HCT116 (cell line): ENCODE results near the gene PACSIN2. TPM values are rescaled to one million over a fixed set of nuclear protein-coding genes. Genes with fewer than 3 reads are reported as not detected.

Experiments used
- ATAC-seq: fragments of 200-7000 bp; cut with Tn5 transposase; 2 replicates; pipeline ENCODE4 v1.9.1; 2020; ENCODE audit warnings: mild to moderate bottlenecking, moderate library complexity
- BruUV-seq: library from RNA; stranded (reverse); fragments of 400-500 nt; replicated peaks from 2 replicates; lab custom pipeline; 2021; lab: Mats Ljungman, UMichigan
- CTCF ChIA-PET: fragments of 300-600 bp; sonication (Branson Sonifier 250); formaldehyde crosslinking; loops from one replicate; lab custom pipeline; 2021; ENCODE audit warnings: antibody characterized with exemption; lab: Charles Lee
- POLR2A ChIA-PET: fragments of 300-600, 350-600 bp; sonication (Branson Sonifier 250); formaldehyde crosslinking; loops from one replicate; lab custom pipeline; 2021; ENCODE audit warnings: antibody characterized with exemption; lab: Charles Lee
- RAD21 ChIA-PET, 2 experiments: fragments of 300-600 bp; sonication (Branson Sonifier 250); formaldehyde crosslinking; loops; one replicate each; lab custom pipeline; 2023; ENCODE audit warnings: low total read pairs in 2 of 2; ENCODE audit not compliant: uncharacterized antibody in 2 of 2, unreplicated experiment in 2 of 2, low non-redundant PET in 1 of 2; lab: Charles Lee
- DNase-seq: peaks from one replicate; pipeline ENCODE4 v3.0.0-alpha.2; 2010; ENCODE audit warnings: low read depth, low spot score
- H2AFZ ChIP-seq: fragments of 200-600 bp; shearing (Covaris generic), sonication (generic); 2 replicates; pipeline ENCODE4 v1.6.1; 2017; ENCODE audit warnings: low read depth, mixed run types, mixed read lengths, antibody characterized with exemption, low read length; ENCODE audit not compliant: poor library complexity, severe bottlenecking
- H3K27ac ChIP-seq: 2 replicates; pipeline ENCODE4 v1.5.1; 2012; ENCODE audit warnings: low read depth, low read length
- H3K27me3 ChIP-seq: fragments of 200-600 bp; sonication (generic); 2 replicates; pipeline ENCODE4 v1.6.1; 2016; ENCODE audit warnings: mixed run types, low read length, mixed read lengths; ENCODE audit not compliant: insufficient read depth
- H3K36me3 ChIP-seq, 2 experiments: fragments of 200-500 bp in 1 of 2; fragments of 200-600 bp in 1 of 2; sonication (Bioruptor generic) in 1 of 2; sonication (generic) in 1 of 2; 2 replicates each; pipeline versions ENCODE4 v1.5.1 to v1.6.1; 2014 to 2016; ENCODE audit warnings: low read length in 2 of 2, inconsistent platforms in 1 of 2, mixed read lengths in 1 of 2, mixed run types in 1 of 2; ENCODE audit not compliant: insufficient read depth in 2 of 2, control insufficient read depth in 1 of 2
- H3K4me1 ChIP-seq, 2 experiments: fragments of 200-600 bp in 1 of 2; sonication (generic) in 1 of 2; 2 replicates each; pipeline versions ENCODE4 v1.5.1 to v1.6.1; 2012 to 2017; ENCODE audit warnings: low read length in 2 of 2, inconsistent platforms in 1 of 2, mild to moderate bottlenecking in 1 of 2, mixed read lengths in 1 of 2, mixed run types in 1 of 2, moderate library complexity in 1 of 2; ENCODE audit not compliant: insufficient read depth in 2 of 2, control insufficient read depth in 1 of 2
- H3K4me2 ChIP-seq: fragments of 200-600 bp; sonication (generic); 2 replicates; pipeline ENCODE4 v1.6.1; 2017; ENCODE audit warnings: mixed run types, low read length, mixed read lengths
- H3K4me3 ChIP-seq, 2 experiments: fragments of 200-600 bp in 1 of 2; sonication (generic) in 1 of 2; replicated peaks in 1 of 2; 2 replicates each; pipeline ENCODE4 v1.5.1; 2011 to 2016; ENCODE audit warnings: low read length in 2 of 2, control low read depth in 1 of 2, low read depth in 1 of 2, mild to moderate bottlenecking in 1 of 2, mixed read lengths in 1 of 2, mixed run types in 1 of 2
- H3K79me2 ChIP-seq: fragments of 200-600 bp; sonication (generic); 2 replicates; pipeline ENCODE4 v1.6.1; 2017; ENCODE audit warnings: mild to moderate bottlenecking, mixed run types, low read length, moderate library complexity, mixed read lengths; ENCODE audit not compliant: insufficient read depth
- H3K9ac ChIP-seq: fragments of 200-600 bp; sonication (generic); 2 replicates; pipeline ENCODE4 v1.6.1; 2016; ENCODE audit warnings: low read length, mixed read lengths
- H3K9me2 ChIP-seq: fragments of 200-600 bp; sonication (generic), shearing (Covaris generic); 2 replicates; pipeline ENCODE4 v1.6.1; 2017; ENCODE audit warnings: mixed run types, mild to moderate bottlenecking, moderate library complexity; ENCODE audit not compliant: insufficient read depth
- H3K9me3 ChIP-seq, 2 experiments: fragments of 200-500 bp in 1 of 2; fragments of 200-600 bp in 1 of 2; sonication (Bioruptor generic) in 1 of 2; sonication (generic) in 1 of 2; 2 replicates each; pipeline ENCODE4 v1.6.1; 2014 to 2017; ENCODE audit warnings: low read length in 2 of 2, mixed read lengths in 2 of 2, inconsistent platforms in 1 of 2, low read depth in 1 of 2, mild to moderate bottlenecking in 1 of 2, mixed run types in 1 of 2, moderate library complexity in 1 of 2; ENCODE audit not compliant: control insufficient read depth in 1 of 2, insufficient read depth in 1 of 2
- H4K20me1 ChIP-seq: fragments of 200-600 bp; sonication (generic), shearing (Covaris generic); 2 replicates; pipeline ENCODE4 v1.6.1; 2017; ENCODE audit warnings: mixed run types, mild to moderate bottlenecking, moderate library complexity; ENCODE audit not compliant: insufficient read depth
- CBX3 ChIP-seq: IDR thresholded peaks from 2 replicates; pipeline ENCODE4 v1.6.1; 2012; ENCODE audit warnings: low read depth
- EGR1 ChIP-seq: IDR thresholded peaks from 2 replicates; pipeline ENCODE4 v1.6.1; 2012; ENCODE audit warnings: low read depth
- EZH2phosphoT487 ChIP-seq: fragments of 200-600 bp; IDR thresholded peaks from 2 replicates; pipeline ENCODE4 v1.6.1; 2018; ENCODE audit warnings: antibody characterized with exemption, borderline replicate concordance
- FOSL1 ChIP-seq: IDR thresholded peaks from 2 replicates; pipeline ENCODE4 v1.6.1; 2012; ENCODE audit warnings: low read depth
- JUND ChIP-seq: IDR thresholded peaks from 2 replicates; pipeline ENCODE4 v1.6.1; 2012
- POLR2A ChIP-seq: IDR thresholded peaks from 2 replicates; pipeline ENCODE4 v1.7.0; 2011; ENCODE audit warnings: borderline replicate concordance; ENCODE audit not compliant: insufficient read depth, insufficient read length; ENCODE audit errors: extremely low read depth
- SIN3A ChIP-seq: IDR thresholded peaks from 2 replicates; pipeline ENCODE4 v1.6.1; 2012; ENCODE audit warnings: low read depth
- SRF ChIP-seq: IDR thresholded peaks from 2 replicates; pipeline ENCODE4 v1.6.1; 2012; ENCODE audit warnings: low read depth
- TCF7L2 ChIP-seq: IDR thresholded peaks from 2 replicates; pipeline ENCODE4 v1.7.0; 2011; ENCODE audit warnings: borderline replicate concordance, inconsistent platforms; ENCODE audit not compliant: insufficient read depth, insufficient read length; ENCODE audit errors: extremely low read depth
- YY1 ChIP-seq: IDR thresholded peaks from 2 replicates; pipeline ENCODE4 v1.6.1; 2011; ENCODE audit warnings: low read length, low read depth, moderate library complexity, mild to moderate bottlenecking; ENCODE audit not compliant: insufficient replicate concordance; ENCODE audit errors: extremely low read depth
- ZFX ChIP-seq: fragments of 450-650 bp; IDR thresholded peaks from 2 replicates; pipeline ENCODE4 v1.6.1; 2017
- intact Hi-C: fragments of 100-400 bp; cut with micrococcal nuclease; formaldehyde crosslinking; loops from 2 replicates; pipeline ENCODE4 v1.10.0; 2022
- total RNA-seq: library from RNA; stranded (reverse); gene quantifications from one replicate; pipeline ENCODE4 v1.2.1, GENCODE V29; 2021; ENCODE audit not compliant: unreplicated experiment
- TF ChIP-seq, protein P1 (sequence below): IDR thresholded peaks from 2 replicates; pipeline ENCODE4 v1.6.1; 2012
- TF ChIP-seq, protein P2 (sequence below), 3 experiments: fragments of 200-600 bp in 1 of 3; sonication (generic) in 1 of 3; IDR thresholded peaks in 2 of 3; conservative IDR thresholded peaks in 1 of 3; 2 replicates each; pipeline ENCODE4 v1.5.1; 2012 to 2017; ENCODE audit warnings: low read depth in 2 of 3, low read length in 2 of 3, antibody characterized with exemption in 1 of 3, borderline replicate concordance in 1 of 3, control low read depth in 1 of 3, mild to moderate bottlenecking in 1 of 3, mixed read lengths in 1 of 3, mixed run types in 1 of 3, moderate library complexity in 1 of 3; ENCODE audit not compliant: insufficient read depth in 1 of 3

Gene PACSIN2
- total RNA-seq, 1 experiment from 2014 or later: 48.2 TPM

DNA sequence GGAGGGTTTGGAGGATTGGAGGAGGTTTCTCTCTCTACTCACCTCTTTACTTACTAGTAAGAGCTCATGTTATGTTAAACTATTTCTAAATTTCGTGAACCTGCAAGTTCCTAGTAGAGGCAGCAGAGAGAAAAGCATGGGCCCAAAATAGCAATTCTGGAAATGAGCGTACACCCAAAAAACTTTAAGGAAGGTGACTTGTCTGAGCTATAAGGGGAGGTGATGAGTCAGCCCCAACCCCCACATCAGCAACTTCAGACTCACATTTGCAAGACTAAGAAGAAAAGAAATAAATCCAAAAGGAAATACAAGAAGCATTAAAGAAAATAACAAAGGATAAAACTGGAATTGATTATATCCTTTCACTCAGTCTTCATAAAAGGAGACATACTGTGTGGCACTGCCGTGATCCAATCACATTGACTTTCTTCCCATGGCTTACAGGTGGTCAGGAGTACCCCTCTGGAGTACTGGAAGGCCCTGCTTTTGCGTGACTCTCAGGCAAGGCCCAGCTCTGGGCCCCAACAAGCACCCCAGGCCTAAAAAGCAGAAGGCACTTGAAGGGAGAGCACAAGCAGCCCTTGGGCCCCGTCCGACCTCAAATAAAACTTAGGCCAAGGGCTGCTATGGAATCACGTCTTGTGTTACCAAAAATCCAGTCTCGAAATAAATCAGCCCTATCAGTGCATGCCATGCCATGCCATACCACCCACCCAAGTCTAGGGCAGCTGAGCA is 14.3 kb downstream of the PACSIN2 start:
- RAD21 ChIA-PET: no interaction called here
- Histone ChIP-seq H4K20me1 (peaks cover 12% of the 10 kb centered on the region; the same call in 1 of the 2 replicates), H2AFZ (no peak overlapping the region), H3K4me2 (peak overlapping the region; percentile 31; the same call in 1 of the 2 replicates), H3K27ac (no peak overlapping the region), H3K9me3 (no peaks in the 10 kb centered on the region), H3K79me2 (peaks cover 93% of the 10 kb centered on the region), H3K4me1 (peaks cover 53 to 76% of the 10 kb centered on the region in 2 experiments), H3K27me3 (no peaks in the 10 kb centered on the region), H3K9ac (no peak overlapping the region), H3K9me2 (no peaks in the 10 kb centered on the region), H3K36me3 (no peaks in the 10 kb centered on the region), H3K4me3 (no peak overlapping the region)
- intact Hi-C loops: no loop called here
- POLR2A ChIA-PET: interaction anchor here (6.2 kb wide), 1 partner anchor 14 kb away, joined by 33 read pairs; the partner anchor contains the start of gene PACSIN2
- DNase-seq (no peak), ATAC-seq (no peak)
- CTCF ChIA-PET: interaction anchor here (1.8 kb wide), 1 partner anchor 11 kb away, joined by 6 read pairs; no protein-coding TSS in a partner anchor
- BruUV-seq: no TSS peak
- TF ChIP-seq POLR2A: no peak
- TF ChIP-seq, protein P1, sequence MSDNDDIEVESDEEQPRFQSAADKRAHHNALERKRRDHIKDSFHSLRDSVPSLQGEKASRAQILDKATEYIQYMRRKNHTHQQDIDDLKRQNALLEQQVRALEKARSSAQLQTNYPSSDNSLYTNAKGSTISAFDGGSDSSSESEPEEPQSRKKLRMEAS: no peak

DNA sequence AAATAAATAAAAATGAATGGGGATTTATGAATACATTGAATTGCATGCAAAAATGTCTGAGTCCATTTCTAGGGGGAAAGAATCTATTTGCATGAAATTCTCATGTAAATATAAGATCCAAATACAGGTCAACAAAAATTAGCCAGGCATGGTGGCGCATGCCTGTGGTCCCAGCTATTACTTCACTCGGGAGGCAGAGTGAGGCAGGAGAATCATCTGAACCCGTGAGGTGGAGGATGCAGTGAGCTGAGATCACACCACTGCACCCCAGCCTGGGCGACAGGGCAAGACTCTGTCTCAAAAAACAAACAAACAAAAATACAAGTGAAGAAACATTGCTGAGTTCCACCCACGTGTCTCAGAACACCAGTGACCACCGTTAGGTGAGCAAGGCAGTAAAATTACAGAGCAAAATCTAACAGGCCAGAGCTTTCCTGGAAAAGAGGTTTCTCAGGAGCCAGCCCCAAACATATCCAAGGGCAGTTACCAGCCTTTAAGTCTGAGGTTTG is 17.3 kb downstream of the PACSIN2 start:
- Histone ChIP-seq H3K9me2 (no peaks in the 10 kb centered on the region), H3K9ac (no peak overlapping the region), H3K36me3 (no peaks in the 10 kb centered on the region), H3K27ac (peak overlapping the region; percentile 9; the same call in 1 of the 2 replicates), H3K9me3 (no peaks in the 10 kb centered on the region), H3K4me1 (peaks cover 28 to 52% of the 10 kb centered on the region in 2 experiments), H3K4me3 (no peak overlapping the region), H3K27me3 (no peaks in the 10 kb centered on the region), H4K20me1 (peaks cover 12% of the 10 kb centered on the region; the same call in 1 of the 2 replicates), H2AFZ (no peak overlapping the region), H3K4me2 (no peak overlapping the region), H3K79me2 (peaks cover 92% of the 10 kb centered on the region)
- BruUV-seq: no TSS peak
- ATAC-seq (no peak), DNase-seq (no peak)
- intact Hi-C loops: no loop called here
- CTCF ChIA-PET: no interaction called here
- RAD21 ChIA-PET: no interaction called here
- POLR2A ChIA-PET: no interaction called here
- no peak for TF ChIP-seq EZH2phosphoT487
- no peak for TF ChIP-seq FOSL1
- no peak for TF ChIP-seq ZFX
- TF ChIP-seq JUND: no peak
- TF ChIP-seq, protein P2, sequence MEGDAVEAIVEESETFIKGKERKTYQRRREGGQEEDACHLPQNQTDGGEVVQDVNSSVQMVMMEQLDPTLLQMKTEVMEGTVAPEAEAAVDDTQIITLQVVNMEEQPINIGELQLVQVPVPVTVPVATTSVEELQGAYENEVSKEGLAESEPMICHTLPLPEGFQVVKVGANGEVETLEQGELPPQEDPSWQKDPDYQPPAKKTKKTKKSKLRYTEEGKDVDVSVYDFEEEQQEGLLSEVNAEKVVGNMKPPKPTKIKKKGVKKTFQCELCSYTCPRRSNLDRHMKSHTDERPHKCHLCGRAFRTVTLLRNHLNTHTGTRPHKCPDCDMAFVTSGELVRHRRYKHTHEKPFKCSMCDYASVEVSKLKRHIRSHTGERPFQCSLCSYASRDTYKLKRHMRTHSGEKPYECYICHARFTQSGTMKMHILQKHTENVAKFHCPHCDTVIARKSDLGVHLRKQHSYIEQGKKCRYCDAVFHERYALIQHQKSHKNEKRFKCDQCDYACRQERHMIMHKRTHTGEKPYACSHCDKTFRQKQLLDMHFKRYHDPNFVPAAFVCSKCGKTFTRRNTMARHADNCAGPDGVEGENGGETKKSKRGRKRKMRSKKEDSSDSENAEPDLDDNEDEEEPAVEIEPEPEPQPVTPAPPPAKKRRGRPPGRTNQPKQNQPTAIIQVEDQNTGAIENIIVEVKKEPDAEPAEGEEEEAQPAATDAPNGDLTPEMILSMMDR (IDR thresholded peaks at IDR 0.05 in 2 of 3, conservative IDR thresholded peaks at IDR 0.05 in 1 of 3; ENCODE audit: borderline replicate concordance in 1 of 3, insufficient read depth in 1 of 3, low read depth in 2 of 3, low read length in 2 of 3): no peak
- TF ChIP-seq, protein P1: no peak
- TF ChIP-seq SRF: no peak
- TF ChIP-seq EGR1: no peak
- TF ChIP-seq POLR2A: no peak
- TF ChIP-seq TCF7L2: no peak
- no peak for TF ChIP-seq CBX3
- TF ChIP-seq SIN3A: no peak
- no peak for TF ChIP-seq YY1
